IMR-90 (cell line): Measurements from ENCODE around the gene MARF1. TPM values are rescaled to one million over a fixed set of nuclear protein-coding genes. Genes with fewer than 3 reads are reported as not detected.
"Not testable (repeated sequence)": the region's sequence is repeated elsewhere in the genome, so short reads cannot be mapped to it uniquely, and the experiment has no call there.

Experiments
- ATAC-seq: fragments of 200-7000 bp; cut with Tn5 transposase; 2 replicates; pipeline ENCODE4 v1.9.1; 2020; ENCODE audit warnings: low read depth, mild to moderate bottlenecking, moderate library complexity
- BruUV-seq: library from RNA; stranded (reverse); fragments of 400-500 nt; replicated peaks from 2 replicates; lab custom pipeline; 2021; lab: Mats Ljungman, UMichigan
- CTCF ChIA-PET: fragments of 300-600 bp; formaldehyde crosslinking; extraction: SDS; loops from one replicate; lab custom pipeline; 2021; ENCODE audit warnings: antibody characterized with exemption; lab: Yijun Ruan, JAX
- POLR2A ChIA-PET: fragments of 300-600 bp; sonication (Branson Sonifier 250); formaldehyde crosslinking; loops from one replicate; lab custom pipeline; 2022; ENCODE audit warnings: antibody characterized with exemption; ENCODE audit not compliant: unreplicated experiment; lab: Charles Lee
- DNase-seq: peaks from one replicate; pipeline ENCODE4 v3.0.0; 2013
- H2AFZ ChIP-seq: replicated peaks from 2 replicates; pipeline ENCODE3; 2013; ENCODE audit warnings: low read length, mild to moderate bottlenecking; ENCODE audit not compliant: poor library complexity
- H2AK5ac ChIP-seq: 2 replicates; pipeline ENCODE4 v1.6.1; 2013; ENCODE audit warnings: low read depth, low read length, inconsistent platforms
- H2AK9ac ChIP-seq: replicated peaks from 2 replicates; pipeline ENCODE3; 2013; ENCODE audit warnings: mild to moderate bottlenecking, low read depth, low read length, moderate library complexity; ENCODE audit not compliant: poor library complexity
- H2BK120ac ChIP-seq: 2 replicates; pipeline ENCODE4 v1.6.1; 2013; ENCODE audit warnings: low read depth, low read length, inconsistent platforms
- H2BK15ac ChIP-seq: 3 replicates; pipeline ENCODE4 v1.6.1; 2013; ENCODE audit warnings: low read depth, low read length, inconsistent platforms
- H2BK20ac ChIP-seq: 2 replicates; pipeline ENCODE4 v1.6.1; 2013; ENCODE audit warnings: low read depth, mild to moderate bottlenecking, inconsistent platforms, low read length, moderate library complexity
- H2BK5ac ChIP-seq: 2 replicates; pipeline ENCODE4 v1.6.1; 2013; ENCODE audit warnings: mild to moderate bottlenecking, low read depth, low read length, inconsistent platforms; ENCODE audit not compliant: poor library complexity, severe bottlenecking
- H3K14ac ChIP-seq: replicated peaks from 2 replicates; pipeline ENCODE4 v1.6.1; 2013; ENCODE audit warnings: low read depth, low read length, inconsistent platforms
- H3K18ac ChIP-seq: 2 replicates; pipeline ENCODE4 v1.6.1; 2013; ENCODE audit warnings: low read depth, low read length, control low read depth
- H3K23ac ChIP-seq: 2 replicates; pipeline ENCODE4 v1.6.1; 2013; ENCODE audit warnings: low read depth, low read length, inconsistent platforms
- H3K27ac ChIP-seq: 2 replicates; pipeline ENCODE4 v1.5.1; 2013; ENCODE audit warnings: mild to moderate bottlenecking, control low read depth, low read length; ENCODE audit not compliant: insufficient read depth
- H3K27me3 ChIP-seq: 2 replicates; pipeline ENCODE4 v1.6.1; 2013; ENCODE audit warnings: low read length; ENCODE audit not compliant: control insufficient read depth, insufficient read depth
- H3K36me3 ChIP-seq: 2 replicates; pipeline ENCODE4 v1.6.1; 2013; ENCODE audit warnings: low read length, mixed read lengths; ENCODE audit not compliant: control insufficient read depth, insufficient read depth
- H3K4ac ChIP-seq: 2 replicates; pipeline ENCODE4 v1.6.1; 2013; ENCODE audit warnings: low read depth, low read length, inconsistent platforms
- H3K4me1 ChIP-seq: 2 replicates; pipeline ENCODE4 v1.6.1; 2013; ENCODE audit warnings: low read length, mixed read lengths; ENCODE audit not compliant: control insufficient read depth, insufficient read depth
- H3K4me2 ChIP-seq: 2 replicates; pipeline ENCODE4 v1.6.1; 2013; ENCODE audit warnings: low read depth, mild to moderate bottlenecking, control low read depth, low read length, moderate library complexity
- H3K4me3 ChIP-seq: 2 replicates; pipeline ENCODE4 v1.5.1; 2013; ENCODE audit warnings: low read depth, mild to moderate bottlenecking, control low read depth, low read length, moderate library complexity; ENCODE audit not compliant: insufficient read depth
- H3K56ac ChIP-seq: 2 replicates; pipeline ENCODE4 v1.6.1; 2013; ENCODE audit warnings: low read length, inconsistent platforms; ENCODE audit not compliant: insufficient read depth; ENCODE audit errors: extremely low read depth
- H3K79me1 ChIP-seq, 2 experiments: 2 replicates each; pipeline ENCODE4 v1.6.1; 2013; ENCODE audit warnings: low read length in 2 of 2, inconsistent platforms in 1 of 2, low read depth in 1 of 2
- H3K9ac ChIP-seq: 2 replicates; pipeline ENCODE4 v1.6.1; 2013; ENCODE audit warnings: low read depth, low read length, control low read depth
- H3K9me1 ChIP-seq: 2 replicates; pipeline ENCODE4 v1.6.1; 2013; ENCODE audit warnings: low read length, inconsistent platforms; ENCODE audit not compliant: insufficient read depth
- H3K9me3 ChIP-seq: 2 replicates; pipeline ENCODE4 v1.6.1; 2013; ENCODE audit warnings: low read length; ENCODE audit not compliant: control insufficient read depth, insufficient read depth
- H4K20me1 ChIP-seq: 2 replicates; pipeline ENCODE4 v1.6.1; 2013; ENCODE audit warnings: low read length, inconsistent platforms; ENCODE audit not compliant: insufficient read depth
- H4K5ac ChIP-seq: 2 replicates; pipeline ENCODE4 v1.6.1; 2013; ENCODE audit warnings: mild to moderate bottlenecking, low read depth, low read length, control low read depth
- H4K8ac ChIP-seq, 2 experiments: 2 replicates each; pipeline ENCODE4 v1.6.1; 2013; ENCODE audit warnings: low read depth in 2 of 2, low read length in 2 of 2, control low read depth in 1 of 2, inconsistent platforms in 1 of 2
- H4K91ac ChIP-seq: 2 replicates; pipeline ENCODE4 v1.6.1; 2013; ENCODE audit warnings: low read depth, low read length, inconsistent platforms; ENCODE audit not compliant: insufficient read depth
- CHD1 ChIP-seq: IDR thresholded peaks from 2 replicates; pipeline ENCODE4 v1.6.1; 2012; ENCODE audit warnings: low read depth, low read length, improper control_type of control experiment
- FOS ChIP-seq: fragments of 150-350 bp; IDR thresholded peaks from 2 replicates; pipeline ENCODE4 v1.6.1; 2016; ENCODE audit warnings: low read depth, low read length
- RAD21 ChIP-seq: IDR thresholded peaks from 2 replicates; pipeline ENCODE4 v1.6.1; 2012; ENCODE audit warnings: low read length, improper control_type of control experiment
- WGBS, 2 experiments: methylation state at CpG; one replicate each; pipeline versions ENCODE4 v1.1.5 to v1.1.7; 2013; ENCODE audit warnings: missing lambda C conversion rate in 2 of 2; ENCODE audit not compliant: insufficient read length in 1 of 2; ENCODE audit errors: extremely low coverage in 2 of 2; 5-methylcytosine and 5-hydroxymethylcytosine counted together
- dilution Hi-C: fragments of 300-500 bp; cut with HindIII; formaldehyde crosslinking; loops from one replicate; pipeline ENCODE4 v1.14.3; 2018; ENCODE audit warnings: low sequenced_read_pairs; ENCODE audit not compliant: unreplicated experiment
- in situ Hi-C: fragments of 300-500 bp; cut with MboI; formaldehyde crosslinking; loops from 3 replicates; pipeline ENCODE4 v1.14.3; 2019; ENCODE audit warnings: low sequenced_read_pairs, inconsistent platforms, mixed read lengths
- intact Hi-C: fragments of 100-400 bp; cut with micrococcal nuclease; formaldehyde crosslinking; loops from 2 replicates; pipeline ENCODE4 v1.10.0; 2022
- polyA plus RNA-seq, 3 experiments: library from polyadenylated mRNA; depleted of rRNA; stranded (reverse); fragments of >200 nt; gene quantifications; 2 replicates each; pipeline ENCODE4 v1.2.3, GENCODE V29; 2012; ENCODE audit warnings: low replicate concordance in 1 of 3
- total RNA-seq: library from RNA; depleted of rRNA; stranded (reverse); fragments of >200 nt; gene quantifications from 2 replicates; pipeline ENCODE4 v1.2.3, GENCODE V29; 2012

MARF1 gene
- total and polyA plus RNA-seq, 2 of the 4 experiments (the other 2 are of a cell fraction): 9.0 to 12.9 TPM

DNA sequence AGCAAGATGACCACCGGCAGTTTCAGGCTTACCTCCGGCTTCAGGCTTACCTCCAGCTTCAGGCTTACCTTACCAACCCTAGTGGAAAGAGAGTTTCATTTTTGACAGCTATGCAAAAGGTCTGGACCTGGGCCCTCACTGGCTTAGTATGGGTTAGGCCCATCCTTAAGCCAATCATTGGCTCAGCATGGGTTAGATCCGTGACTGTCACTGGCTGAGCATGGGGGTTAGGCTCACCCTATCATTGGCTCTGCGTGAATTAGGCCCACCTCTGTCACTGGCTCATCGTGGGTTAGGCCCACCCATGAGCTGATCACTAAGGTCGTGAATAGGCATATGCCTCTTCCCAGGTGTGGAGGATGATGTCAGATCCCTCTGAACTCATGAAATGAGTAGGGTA is 15.2 kb upstream of the MARF1 start:
- Histone ChIP-seq H4K91ac (no peak overlapping the region), H3K4me1 (peaks cover 4% of the 10 kb centered on the region; the same call in 1 of the 2 replicates), H3K9me3 (no peaks in the 10 kb centered on the region), H2BK15ac (no peak overlapping the region), H4K8ac (no peak overlapping the region), H2AK5ac (0 out of 2 replicates have a peak overlapping the region, but pooled peaks have one; percentile 2), H3K9me1 (peaks cover 21% of the 10 kb centered on the region), H2BK120ac (no peak overlapping the region), H2BK20ac (no peak overlapping the region), H3K9ac (no peak overlapping the region), H2AK9ac (no peak overlapping the region), H3K56ac (no peak overlapping the region), H4K5ac (no peak overlapping the region), H3K4me3 (no peak overlapping the region), H2AFZ (no peak overlapping the region), H3K23ac (no peak overlapping the region), H3K14ac (no peak overlapping the region), H3K18ac (no peak overlapping the region), H3K4ac (no peak overlapping the region), H3K27ac (no peak overlapping the region), H3K36me3 (peaks cover 5% of the 10 kb centered on the region), H3K4me2 (no peak overlapping the region), H4K20me1 (peaks cover 65% of the 10 kb centered on the region), H2BK5ac (no peak overlapping the region), H3K27me3 (no peaks in the 10 kb centered on the region), H3K79me1 (peaks cover 56 to 75% of the 10 kb centered on the region in 2 experiments)
- in situ Hi-C loops: no loop called here
- ATAC-seq (no peak), DNase-seq (no peak)
- ChIA-PET CTCF (interaction anchor here (0.8 kb wide), 1 partner anchor 15 kb away, joined by 4 read pairs; the partner anchor contains the start of gene MARF1), POLR2A (no interaction called here)
- intact Hi-C loops: no loop called here
- dilution Hi-C loops: no loop called here
- no CpG with 5 or more reads among the region's 6 CpGs for WGBS, 2 experiments
- no peak for TF ChIP-seq RAD21
- TF ChIP-seq CHD1: no peak
- TF ChIP-seq FOS: no peak
- no TSS peak for BruUV-seq

DNA sequence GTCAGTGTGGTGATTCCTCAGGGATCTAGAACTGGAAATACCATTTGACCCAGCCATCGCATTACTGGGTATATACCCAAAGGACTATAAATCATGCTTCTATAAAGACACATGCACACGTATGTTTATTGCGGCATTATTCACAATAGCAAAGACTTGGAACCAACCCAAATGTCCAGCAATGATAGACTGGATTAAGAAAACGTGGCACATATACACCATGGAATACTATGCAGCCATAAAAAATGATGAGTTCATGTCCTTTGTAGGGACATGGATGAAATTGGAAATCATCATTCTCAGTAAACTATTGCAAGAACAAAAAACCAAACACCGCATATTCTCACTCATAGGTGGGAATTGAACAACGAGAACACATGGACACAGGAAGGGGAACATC is 12.6 kb upstream of the MARF1 start:
- H2AK9ac ChIP-seq, BruUV-seq, H4K5ac ChIP-seq, DNase-seq, H3K4ac ChIP-seq, H3K4me2 ChIP-seq, H2AK5ac ChIP-seq, H3K27me3 ChIP-seq, H2BK120ac ChIP-seq, CTCF ChIA-PET, H3K23ac ChIP-seq, H2BK5ac ChIP-seq, H2AFZ ChIP-seq, H3K14ac ChIP-seq, H4K8ac ChIP-seq, H3K56ac ChIP-seq, H3K27ac ChIP-seq, ATAC-seq, dilution Hi-C loops, H3K9me3 ChIP-seq, POLR2A ChIA-PET, H2BK15ac ChIP-seq, intact Hi-C loops, H3K36me3 ChIP-seq, in situ Hi-C loops, H3K4me1 ChIP-seq, H2BK20ac ChIP-seq, H4K91ac ChIP-seq, H3K4me3 ChIP-seq, H3K18ac ChIP-seq, H3K9ac ChIP-seq: not testable (repeated sequence)
- Histone ChIP-seq H3K79me1 (peaks cover 50 to 77% of the 10 kb centered on the region in 2 experiments), H3K9me1 (peaks cover 25% of the 10 kb centered on the region), H4K20me1 (peaks cover 65% of the 10 kb centered on the region)
- no CpG with 5 or more reads among the region's 6 CpGs for WGBS, 2 experiments
